NCI-H774 (cell line): ENCODE measurements around the gene DNAJC27.
"Not testable (repeated sequence)": the region's sequence is repeated elsewhere in the genome, so short reads cannot be mapped to it uniquely, and the experiment has no call there.

ENCODE experiments used
- DNase-seq: peaks from one replicate; lab custom pipeline; 2025; lab: John Stamatoyannopoulos, UW

DNAJC27 gene

DNA sequence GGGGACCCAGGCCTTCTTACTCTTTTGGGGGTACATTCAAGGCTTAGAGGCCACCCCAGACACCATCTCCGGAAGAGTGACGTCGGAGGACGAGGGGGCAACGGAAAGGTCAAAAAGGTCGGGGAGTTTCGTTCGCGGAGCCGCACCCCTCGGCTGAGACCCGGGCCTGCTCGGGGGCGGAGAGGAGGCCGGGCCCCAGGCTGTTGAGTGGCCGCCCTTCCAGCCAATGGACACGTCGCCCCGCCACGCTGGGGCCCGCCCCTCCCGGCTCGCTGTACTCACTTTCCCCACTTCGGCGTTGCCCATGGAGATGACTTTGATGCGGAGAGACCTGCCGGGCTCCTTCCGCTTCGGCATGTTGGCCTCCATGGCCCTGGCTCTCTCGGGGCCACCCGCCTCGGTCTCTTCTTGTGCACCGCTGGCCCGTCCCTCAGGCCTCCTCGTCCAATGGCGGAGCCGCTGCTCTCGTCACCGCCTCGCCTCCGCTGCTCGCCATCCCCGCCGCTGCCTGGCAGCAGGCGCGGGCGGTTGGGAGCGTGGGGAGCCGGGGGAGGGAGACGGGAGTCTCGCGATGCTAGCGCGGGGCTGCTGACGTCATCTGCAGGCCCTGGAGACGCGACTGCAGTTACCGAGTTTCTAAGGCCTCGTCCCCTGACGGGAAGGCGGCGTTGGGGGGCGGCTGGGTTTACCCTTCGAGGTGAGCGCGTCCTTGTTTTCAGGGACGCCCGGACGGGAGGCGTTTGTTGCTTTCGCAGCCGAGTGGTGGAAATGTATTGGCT is at the start of gene DNAJC27:
TSS of gene DNAJC27 (minus strand) at position 420 of the 779 bp plus-strand sequence. CDS start at position 369, 51 bp downstream.
- DNase-seq, result peak; percentile 97

- DNase-seq, result no peak
These were observed 46.9 kb upstream of the DNAJC27 start for GRCh38 chr2:25018681-25019080.

- no peak for DNase-seq
These were observed 42.9 kb upstream of the DNAJC27 start for GRCh38 chr2:25014631-25015030.

DNA sequence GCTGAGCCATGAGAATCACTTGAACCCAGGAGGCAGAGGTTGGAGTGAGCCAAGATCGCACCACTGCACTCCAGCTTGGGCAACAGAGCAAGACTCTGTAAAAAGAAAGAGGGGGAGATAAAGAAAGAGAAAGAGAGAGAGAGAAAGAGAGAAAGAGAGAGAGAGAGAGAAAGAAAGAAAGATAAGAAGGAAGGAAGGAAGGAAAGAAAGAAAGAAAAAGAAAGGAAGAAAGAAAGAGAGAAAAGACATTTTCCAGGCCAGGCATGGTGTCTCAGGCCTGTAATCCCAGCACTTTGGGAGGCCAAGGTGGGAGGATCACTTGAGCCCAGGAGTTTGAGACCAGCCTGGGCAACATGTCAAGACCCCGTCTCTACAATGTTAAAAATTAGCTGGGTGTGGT is 39.6 kb upstream of the DNAJC27 start:
- not testable (repeated sequence) for DNase-seq

DNA sequence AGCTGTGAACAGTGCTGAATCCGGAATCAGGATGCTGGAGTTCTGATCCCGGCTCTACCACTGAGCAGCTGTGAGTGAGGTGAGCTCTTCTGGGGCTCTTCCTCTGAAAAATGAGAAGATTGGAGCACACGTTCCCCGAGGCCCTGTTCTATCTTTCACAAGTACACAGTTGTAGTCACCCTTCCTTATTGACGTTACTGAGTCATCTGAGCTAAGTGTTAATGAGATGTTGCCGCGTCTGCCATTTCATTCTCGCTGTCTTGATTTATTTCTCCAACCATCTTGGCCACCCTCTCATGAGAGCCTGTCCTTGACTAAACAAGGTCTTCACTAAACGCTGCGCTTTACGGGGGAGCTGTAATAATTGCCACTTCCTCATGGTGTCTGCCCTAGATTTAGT is 38.2 kb upstream of the DNAJC27 start:
- DNase-seq, result no peak

GRCh38 chr2:25002066-25002465 is 30.3 kb upstream of the DNAJC27 start:
- DNase-seq, result no peak

GRCh38 chr2:25001325-25001637 is 29.5 kb upstream of the DNAJC27 start:
- no peak for DNase-seq

DNA sequence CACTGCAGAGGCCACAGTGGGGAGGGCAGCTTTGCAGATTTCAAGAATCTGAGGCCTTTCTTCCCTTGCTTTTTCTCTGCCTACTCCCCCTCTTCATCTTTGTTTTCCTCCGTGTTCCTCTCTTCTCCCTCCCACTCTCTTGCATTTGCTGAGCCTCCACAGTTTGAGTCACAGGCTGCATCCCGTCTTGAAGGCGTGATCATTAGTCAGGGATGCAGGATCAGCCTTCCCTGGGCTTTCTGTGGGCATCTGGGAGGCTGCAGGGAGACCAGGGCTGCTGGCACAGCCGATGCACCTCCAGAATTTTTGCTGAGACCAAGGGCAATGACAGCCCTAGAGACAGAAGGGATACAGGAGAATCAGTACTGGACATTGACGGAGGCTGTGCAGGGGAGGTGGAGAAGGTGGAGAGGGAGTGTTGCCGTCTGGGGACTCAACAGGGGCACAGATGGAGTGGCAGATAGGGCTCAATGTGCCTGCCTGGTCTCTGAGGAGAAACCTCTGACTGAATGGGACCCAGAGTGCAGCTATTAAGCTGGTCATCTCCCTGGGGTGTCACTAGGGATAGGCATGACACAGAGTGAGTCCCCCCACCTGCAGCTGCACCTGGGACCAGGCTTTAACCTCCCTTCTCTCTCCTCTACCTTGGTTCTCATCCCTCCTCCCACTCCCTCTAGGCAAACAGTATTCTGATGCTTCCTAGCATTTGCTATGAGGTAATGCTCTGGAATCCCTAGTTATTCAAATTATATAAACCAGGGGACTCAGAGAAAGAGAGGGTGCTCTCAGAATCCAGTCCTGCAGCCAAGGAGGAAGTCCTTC is 29.0 kb upstream of the DNAJC27 start:
- DNase-seq, result no peak

DNA sequence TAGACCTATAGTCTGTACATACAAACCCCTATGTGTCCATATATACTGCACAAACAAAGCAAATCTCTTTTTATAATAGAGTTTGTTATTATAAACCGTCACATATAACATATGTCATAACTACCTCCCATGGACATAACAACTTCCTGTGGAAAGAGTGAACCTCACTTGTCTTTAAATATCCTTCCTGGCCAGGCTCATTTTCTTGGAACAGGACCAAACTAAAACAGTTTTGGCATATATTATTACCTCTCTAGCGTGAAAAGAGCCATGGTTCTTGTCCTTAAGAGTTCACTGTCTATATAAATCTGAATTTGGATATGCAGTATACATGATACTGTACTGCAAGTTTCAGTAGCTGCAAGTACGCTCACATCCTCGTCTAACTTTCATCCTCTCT is 28.3 kb upstream of the DNAJC27 start:
- DNase-seq, result no peak

- DNase-seq, result not testable (repeated sequence)
These were observed 27.3 kb upstream of the DNAJC27 start for GRCh38 chr2:24999097-24999496.

DNA sequence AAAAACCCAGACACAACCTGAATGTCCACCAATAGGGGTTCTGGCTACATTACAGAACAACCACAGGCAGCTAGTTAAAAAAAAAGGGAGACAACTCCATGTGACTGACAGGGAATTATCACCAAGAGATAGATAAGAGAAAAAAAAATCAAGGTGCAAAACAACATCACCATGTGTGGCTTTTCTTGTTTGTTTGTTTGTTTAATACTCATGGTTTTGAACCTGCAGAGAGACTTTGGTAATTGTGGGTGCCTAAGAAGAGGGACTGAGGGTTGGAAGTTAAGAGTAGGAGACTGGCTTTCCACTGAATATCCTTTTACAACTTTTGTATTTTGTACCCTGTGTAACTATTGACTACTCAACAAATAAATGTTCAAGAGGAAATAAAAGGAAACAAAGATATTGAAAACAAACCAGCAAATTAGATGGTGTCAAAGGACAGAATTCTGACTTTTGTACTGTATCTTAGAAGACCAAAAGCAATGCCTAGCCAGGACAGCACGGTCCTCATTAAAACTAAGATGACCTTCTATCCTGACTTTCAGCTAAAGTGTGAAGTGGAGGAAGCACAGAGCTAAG is 22.5 kb upstream of the DNAJC27 start:
- DNase-seq, result no peak

DNA sequence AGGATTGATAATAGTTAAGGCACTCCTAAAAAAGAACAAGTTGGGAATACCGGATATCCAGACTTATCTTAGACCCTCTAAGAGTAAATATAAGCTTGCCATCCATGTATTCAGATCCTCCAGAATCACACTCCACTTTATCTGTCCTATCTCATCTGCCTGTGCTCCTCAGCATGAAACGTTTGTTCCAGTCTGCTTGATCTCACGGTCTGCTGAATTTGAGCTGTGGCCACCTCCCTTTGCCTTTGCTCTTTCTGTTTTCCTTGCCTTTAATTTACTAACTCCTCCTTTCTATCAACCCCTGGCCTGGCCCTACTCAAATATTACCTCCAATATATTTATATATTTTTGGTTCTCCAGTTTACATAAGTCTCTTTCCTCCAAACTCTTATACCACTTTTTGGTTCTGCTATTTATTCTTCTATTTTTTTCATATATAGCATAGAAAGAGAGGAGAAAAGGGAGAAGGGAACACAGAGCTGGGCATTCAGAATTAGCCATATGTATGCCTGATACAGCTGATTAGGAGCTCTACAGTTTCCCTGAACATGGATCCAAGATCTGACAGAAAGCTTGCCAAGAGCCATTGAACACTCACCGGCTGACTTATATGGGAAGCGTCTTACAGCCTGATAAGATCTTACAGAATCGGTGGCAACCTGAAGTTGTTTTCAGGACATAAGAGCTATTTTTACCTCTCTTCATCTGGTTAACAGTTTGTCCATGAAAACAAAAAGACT is 21.8 kb upstream of the DNAJC27 start:
- no peak for DNase-seq

- no peak for DNase-seq
These were observed 14.6 kb upstream of the DNAJC27 start for GRCh38 chr2:24986372-24986771.

GRCh38 chr2:24985511-24985910 is 13.8 kb upstream of the DNAJC27 start:
- DNase-seq, result no peak

- no peak for DNase-seq
These were observed 13.2 kb upstream of the DNAJC27 start for GRCh38 chr2:24984912-24985311.

- DNase-seq, result no peak
These were observed 9.8 kb upstream of the DNAJC27 start for GRCh38 chr2:24981411-24982136.

DNA sequence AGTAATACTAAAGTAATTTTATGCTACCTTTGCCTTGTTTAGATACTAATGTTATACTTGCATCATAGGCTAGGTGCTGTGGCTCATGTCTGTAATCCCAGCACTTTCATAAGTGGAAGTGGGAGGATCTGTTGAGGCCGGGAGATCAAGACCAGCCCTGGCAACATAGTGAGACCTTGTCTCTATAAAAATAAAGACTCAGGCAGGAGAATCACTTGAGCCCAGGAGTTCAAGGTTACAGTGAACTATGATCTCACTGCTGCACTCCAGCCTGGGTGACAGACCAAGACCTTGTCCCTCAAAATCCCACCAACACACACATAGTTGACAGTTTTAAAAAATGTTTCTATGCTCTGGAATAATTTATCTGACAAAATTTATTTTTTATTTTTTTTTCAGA is 6.9 kb upstream of the DNAJC27 start:
- no peak for DNase-seq

DNA sequence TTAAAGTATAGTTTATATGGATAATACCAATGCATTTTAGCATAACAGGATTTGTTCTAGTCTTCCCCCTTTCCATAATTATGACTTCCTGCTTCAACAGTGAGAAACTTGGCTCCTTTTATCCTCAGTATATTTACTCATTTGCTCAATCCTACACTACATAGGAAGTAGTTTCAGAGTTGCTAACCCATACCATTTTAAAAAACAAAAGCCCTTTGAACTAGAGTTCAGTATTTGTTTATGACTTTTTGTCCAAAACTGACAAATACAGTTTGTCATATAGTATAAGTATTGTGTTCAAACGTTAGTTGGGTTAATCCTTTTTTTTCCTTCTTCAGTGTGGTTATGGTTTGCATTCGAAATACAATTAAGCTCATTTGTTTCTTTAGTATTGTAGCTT is 5.9 kb upstream of the DNAJC27 start:
- DNase-seq, result no peak

DNA sequence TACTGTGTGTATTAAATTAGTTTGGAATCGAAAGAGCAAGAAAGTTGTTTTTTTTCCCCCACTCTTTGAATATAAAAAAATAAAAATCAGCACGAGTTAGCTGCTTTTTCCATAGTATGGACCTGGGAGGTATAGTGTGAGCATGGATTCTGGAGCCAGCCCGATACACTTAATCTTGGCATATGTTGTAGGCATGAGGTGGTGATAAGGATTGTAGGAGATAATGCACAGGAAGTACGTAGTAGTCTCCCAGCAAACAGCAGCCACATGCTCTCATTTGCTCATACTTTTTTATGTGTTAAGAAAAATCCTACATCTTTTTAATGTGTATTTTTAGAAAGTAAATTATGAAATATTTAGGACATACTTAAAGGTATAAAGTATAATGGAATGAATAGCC is 2.1 kb upstream of the DNAJC27 start:
- no peak for DNase-seq

GRCh38 chr2:24972315-24972961 is 683 bp upstream of the DNAJC27 start:
- DNase-seq, result no peak

GRCh38 chr2:24971286-24971535 is 544 bp downstream of the DNAJC27 start:
- no peak for DNase-seq
